ENCODE data around the gene SAFB2. TPM values are rescaled to one million over a fixed set of nuclear protein-coding genes. Genes with fewer than 3 reads are reported as not detected.
"Not testable (repeated sequence)": the region's sequence is repeated elsewhere in the genome, so short reads cannot be mapped to it uniquely, and the experiment has no call there.

The SAFB2 gene
- polyA plus RNA-seq, 1 donor: 46.4 TPM

- no peak for DNase-seq (ENCODE audit: low read depth)
Observed at GRCh38 chr19:5632657-5633056, 10.1 kb upstream of the SAFB2 start.

GRCh38 chr19:5632241-5632612 lies 9.7 kb upstream of the SAFB2 start:
- no peak for DNase-seq (ENCODE audit: low read depth)

GRCh38 chr19:5631567-5632240 lies 9.1 kb upstream of the SAFB2 start:
- no peak for DNase-seq (ENCODE audit: low read depth)

- no peak for DNase-seq (ENCODE audit: low read depth)
Observed at GRCh38 chr19:5628919-5629481, 6.4 kb upstream of the SAFB2 start.

- no peak for DNase-seq (ENCODE audit: low read depth)
Observed at GRCh38 chr19:5628461-5628860, 5.9 kb upstream of the SAFB2 start.

- no peak for DNase-seq (ENCODE audit: low read depth)
Observed at GRCh38 chr19:5627395-5627904, 4.9 kb upstream of the SAFB2 start.

- DNase-seq (ENCODE audit: low read depth): no peak
Observed at GRCh38 chr19:5625641-5626040, 3.1 kb upstream of the SAFB2 start.

GRCh38 chr19:5624741-5625278 lies 2.2 kb upstream of the SAFB2 start:
- no peak for DNase-seq (ENCODE audit: low read depth)

GRCh38 chr19:5624018-5624663 lies 1.6 kb upstream of the SAFB2 start:
- no peak for DNase-seq (ENCODE audit: low read depth)

- no peak for DNase-seq (ENCODE audit: low read depth)
Observed at GRCh38 chr19:5623397-5624017, 931 bp upstream of the SAFB2 start.

- no peak for DNase-seq (ENCODE audit: low read depth)
Observed at GRCh38 chr19:5621945-5622464, 571 bp downstream of the SAFB2 start.

- DNase-seq (ENCODE audit: low read depth): no peak
Observed at GRCh38 chr19:5621311-5621944, 1.1 kb downstream of the SAFB2 start.

GRCh38 chr19:5619946-5620345 lies 2.6 kb downstream of the SAFB2 start:
- DNase-seq (ENCODE audit: low read depth): no peak

- no peak for DNase-seq (ENCODE audit: low read depth)
Observed at GRCh38 chr19:5618591-5618990, 4.0 kb downstream of the SAFB2 start.

- no peak for DNase-seq (ENCODE audit: low read depth)
Observed at GRCh38 chr19:5617080-5617479, 5.5 kb downstream of the SAFB2 start.

- no peak for DNase-seq (ENCODE audit: low read depth)
Observed at GRCh38 chr19:5615756-5616327, 6.7 kb downstream of the SAFB2 start.

- no peak for DNase-seq (ENCODE audit: low read depth)
Observed at GRCh38 chr19:5612891-5613865, 9.4 kb downstream of the SAFB2 start.

GRCh38 chr19:5609881-5610448 lies 12.6 kb downstream of the SAFB2 start:
- DNase-seq (ENCODE audit: low read depth): no peak

- not testable (repeated sequence) for DNase-seq (ENCODE audit: low read depth)
Observed at GRCh38 chr19:5608766-5609165, 13.8 kb downstream of the SAFB2 start.

GRCh38 chr19:5608291-5608690 lies 14.3 kb downstream of the SAFB2 start:
- DNase-seq (ENCODE audit: low read depth): no peak

Data from forelimb muscle (tissue), 1 donor.